Panc1 (cell line): Measurements from ENCODE around the gene NAV1. TPM values are rescaled to one million over a fixed set of nuclear protein-coding genes. Genes with fewer than 3 reads are reported as not detected.

ENCODE experiments used
- ATAC-seq: fragments of 200-7000 bp; cut with Tn5 transposase; 2 replicates; pipeline ENCODE4 v1.9.1; 2020; ENCODE audit warnings: mild to moderate bottlenecking, moderate library complexity
- BruUV-seq: library from RNA; stranded (reverse); fragments of 400-500 nt; replicated peaks from 2 replicates; lab custom pipeline; 2021; lab: Mats Ljungman, UMichigan
- CTCF ChIA-PET: fragments of 300-600 bp; sonication (Branson Sonifier 250); formaldehyde crosslinking; loops from one replicate; lab custom pipeline; 2022; ENCODE audit warnings: antibody characterized with exemption; lab: Charles Lee
- POLR2A ChIA-PET: fragments of 300-600 bp; sonication (Branson Sonifier 250); formaldehyde crosslinking; loops from one replicate; lab custom pipeline; 2022; ENCODE audit warnings: antibody characterized with exemption; lab: Charles Lee
- DNase-seq: peaks from one replicate; pipeline ENCODE4 v3.0.0-alpha.2; 2010; ENCODE audit warnings: low read depth, low spot score
- H3K27ac ChIP-seq: 2 replicates; pipeline ENCODE4 v1.5.1; 2011; ENCODE audit warnings: mild to moderate bottlenecking, low read length, inconsistent platforms
- H3K27me3 ChIP-seq: fragments of 200-500 bp; sonication (Bioruptor generic); 2 replicates; pipeline ENCODE4 v1.6.0; 2014; ENCODE audit warnings: low read length, inconsistent platforms; ENCODE audit not compliant: control insufficient read depth, insufficient read depth
- H3K36me3 ChIP-seq: fragments of 200-500 bp; sonication (Bioruptor generic); 2 replicates; pipeline ENCODE4 v1.5.1; 2014; ENCODE audit warnings: inconsistent platforms, mild to moderate bottlenecking, low read length, moderate library complexity; ENCODE audit not compliant: control insufficient read depth, insufficient read depth
- H3K4me1 ChIP-seq: 2 replicates; pipeline ENCODE4 v1.5.1; 2011; ENCODE audit warnings: inconsistent platforms, mild to moderate bottlenecking, low read length, moderate library complexity; ENCODE audit not compliant: control insufficient read depth, insufficient read depth
- H3K4me3 ChIP-seq, 2 experiments: 2 replicates each; pipeline ENCODE4 v1.5.1; 2011 to 2012; ENCODE audit warnings: low read depth in 2 of 2, low read length in 2 of 2, mild to moderate bottlenecking in 2 of 2, inconsistent platforms in 1 of 2, moderate library complexity in 1 of 2
- H3K9me3 ChIP-seq: fragments of 200-500 bp; sonication (Bioruptor generic); 2 replicates; pipeline ENCODE4 v1.5.1; 2014; ENCODE audit warnings: low read depth, mild to moderate bottlenecking, inconsistent platforms, low read length, moderate library complexity; ENCODE audit not compliant: control insufficient read depth, insufficient read depth
- CTCF ChIP-seq: fragments of 450-650 bp; IDR thresholded peaks from 2 replicates; pipeline ENCODE4 v1.5.1; 2017; ENCODE audit warnings: mild to moderate bottlenecking
- POLR2AphosphoS5 ChIP-seq: IDR thresholded peaks from 2 replicates; pipeline ENCODE4 v1.6.1; 2012; ENCODE audit warnings: mild to moderate bottlenecking, low read depth, low read length, moderate library complexity
- REST ChIP-seq, 2 experiments: IDR thresholded peaks; 2 replicates each; pipeline ENCODE4 v1.6.1; 2011 to 2012; ENCODE audit warnings: low read depth in 2 of 2, control low read depth in 1 of 2, low read length in 1 of 2, mild to moderate bottlenecking in 1 of 2, moderate library complexity in 1 of 2; ENCODE audit not compliant: insufficient read depth in 1 of 2
- SIN3A ChIP-seq: IDR thresholded peaks from 2 replicates; pipeline ENCODE4 v1.6.1; 2012; ENCODE audit warnings: low read depth, mild to moderate bottlenecking, low read length, moderate library complexity, borderline replicate concordance; ENCODE audit not compliant: insufficient read depth
- TCF7L2 ChIP-seq: IDR thresholded peaks from 2 replicates; pipeline ENCODE4 v1.6.1; 2011; ENCODE audit warnings: mild to moderate bottlenecking, low read depth, low read length, inconsistent platforms
- in situ Hi-C: cut with HindIII; loops from 2 replicates; pipeline ENCODE4 v1.10.0; 2016; ENCODE audit warnings: low sequenced_read_pairs, low pct_unique_long_range_greater_than_20kb
- intact Hi-C: fragments of 100-400 bp; cut with micrococcal nuclease; formaldehyde crosslinking; loops from one replicate; pipeline ENCODE4 v1.10.0; 2022; ENCODE audit not compliant: unreplicated experiment
- total RNA-seq: library from RNA; stranded (reverse); gene quantifications from one replicate; pipeline ENCODE4 v1.2.1, GENCODE V29; 2021; ENCODE audit not compliant: unreplicated experiment

The NAV1 gene
- total RNA-seq, 1 experiment from 2014 or later = 29.0 TPM

GRCh38 chr1:201562659-201563405, 23.9 kb downstream of the NAV1 start:
- H3K36me3 ChIP-seq = no peaks in the 10 kb centered on the region
- in situ Hi-C loops = no loop called here
- POLR2A ChIA-PET = no interaction called here

GRCh38 chr1:201563406-201563780, 24.5 kb downstream of the NAV1 start:
- ChIA-PET CTCF (no interaction called here), POLR2A (no interaction called here)
- H3K36me3 ChIP-seq = no peaks in the 10 kb centered on the region
- H3K27ac ChIP-seq = no peak overlapping the region
- H3K9me3 ChIP-seq = no peaks in the 10 kb centered on the region
- in situ Hi-C loops (no loop called here), intact Hi-C loops (no loop called here)
- no peak overlapping the region for H3K4me3 ChIP-seq
- H3K4me1 ChIP-seq = no peaks in the 10 kb centered on the region
- no TSS peak for BruUV-seq
- no peaks in the 10 kb centered on the region for H3K27me3 ChIP-seq
- no peak for TF ChIP-seq REST (IDR thresholded peaks at IDR 0.05; ENCODE audit: insufficient read depth in 1 of 2, low read depth in 2 of 2, low read length in 1 of 2)
- no peak for TF ChIP-seq TCF7L2
- no peak for TF ChIP-seq SIN3A
- no peak for TF ChIP-seq CTCF
- TF ChIP-seq POLR2AphosphoS5 = no peak
- DNase-seq = no peak
- no peak for ATAC-seq

More at GRCh38 chr1:201562659-201563405, 23.9 kb downstream of the NAV1 start:
- Histone ChIP-seq H3K9me3 (no peaks in the 10 kb centered on the region), H3K4me3 (no peak overlapping the region), H3K4me1 (no peaks in the 10 kb centered on the region), H3K27me3 (no peaks in the 10 kb centered on the region), H3K27ac (no peak overlapping the region)
- intact Hi-C loops = no loop called here
- CTCF ChIA-PET = interaction anchor here (0.5 to 0.6 kb wide), 2 partner anchors 146 to 169 kb away, joined by 3 read pairs; no protein-coding TSS in a partner anchor
- ATAC-seq = no peak
- TF ChIP-seq CTCF (no peak), REST (IDR thresholded peaks at IDR 0.05; ENCODE audit: insufficient read depth in 1 of 2, low read depth in 2 of 2, low read length in 1 of 2) (no peak), POLR2AphosphoS5 (no peak), TCF7L2 (no peak), SIN3A (no peak)
- no TSS peak for BruUV-seq
- no peak for DNase-seq
